Body of pancreas (tissue), 4 donors: ENCODE measurements around the gene PSEN1. TPM values are rescaled to one million over a fixed set of nuclear protein-coding genes. Genes with fewer than 3 reads are reported as not detected.

ENCODE experiments used
- ATAC-seq: fragments of 150-250 bp; one replicate; pipeline ENCODE4 v1.9.1; 2016
- DNase-seq, 4 donors: peaks; one replicate each; pipeline ENCODE4 v3.0.0-alpha.2; 2019
- H3K27ac ChIP-seq, 4 donors: fragments of 200-600 bp; sonication (generic); 1 replicate in 3 of 4; 2 replicates in 1 of 4; pipeline versions ENCODE4 v1.5.1 to v1.6.1; 2016 to 2019; ENCODE audit warnings: mild to moderate bottlenecking in 1 of 4, mixed read lengths in 1 of 4, moderate library complexity in 1 of 4
- H3K27me3 ChIP-seq, 2 donors: fragments of 200-600 bp; sonication (generic); one replicate each; pipeline ENCODE4 v1.6.0; 2016; ENCODE audit warnings: mild to moderate bottlenecking in 1 of 2
- H3K36me3 ChIP-seq, 2 donors: fragments of 200-600 bp; sonication (generic); replicated peaks in 1 of 2; 2 replicates each; pipeline ENCODE4 v1.5.1; 2016; ENCODE audit warnings: low read depth in 2 of 2; ENCODE audit not compliant: insufficient read depth in 1 of 2
- H3K4me1 ChIP-seq: fragments of 200-600 bp; sonication (generic); one replicate; pipeline ENCODE4 v1.6.0; 2016
- H3K4me3 ChIP-seq, 2 donors: fragments of 200-600 bp; sonication (generic); 1 replicate in 1 of 2; 2 replicates in 1 of 2; pipeline ENCODE4 v1.5.1; 2016 to 2019
- H3K9me3 ChIP-seq, 3 donors: fragments of 200-600 bp; sonication (generic); 1 replicate in 2 of 3; 2 replicates in 1 of 3; pipeline ENCODE4 v1.5.1; 2016
- POLR2A ChIP-seq, 3 donors: fragments of 450-650 bp; IDR thresholded peaks; one replicate each; pipeline ENCODE4 v1.6.1; 2016; ENCODE audit warnings: antibody characterized with exemption in 3 of 3, mild to moderate bottlenecking in 2 of 3
- WGBS, 2 donors: methylation state at CpG; one replicate each; pipeline ENCODE4 v1.1.5; 2017; 5-methylcytosine and 5-hydroxymethylcytosine counted together
- intact Hi-C: fragments of 100-400 bp; cut with DNase I; formaldehyde crosslinking; loops from one replicate; pipeline ENCODE4 v1.15.1; 2023
- total RNA-seq, 2 donors: library from RNA; depleted of rRNA; stranded (reverse); fragments of >200 nt; gene quantifications; one replicate each; pipeline ENCODE4 v1.1.0, GENCODE V29; 2016
- TF ChIP-seq, protein P1 (sequence below), 7 experiments: fragments of 450-650 bp in 4 of 7; fragments of 200-600 bp in 3 of 7; sonication (generic) in 3 of 7; IDR thresholded peaks; one replicate each; pipeline ENCODE4 v1.5.1; 2016 to 2019; ENCODE audit warnings: antibody characterized with exemption in 7 of 7

Gene PSEN1
- total RNA-seq, 2 donors from 2014 or later, result 14.2 to 21.8 TPM

DNA sequence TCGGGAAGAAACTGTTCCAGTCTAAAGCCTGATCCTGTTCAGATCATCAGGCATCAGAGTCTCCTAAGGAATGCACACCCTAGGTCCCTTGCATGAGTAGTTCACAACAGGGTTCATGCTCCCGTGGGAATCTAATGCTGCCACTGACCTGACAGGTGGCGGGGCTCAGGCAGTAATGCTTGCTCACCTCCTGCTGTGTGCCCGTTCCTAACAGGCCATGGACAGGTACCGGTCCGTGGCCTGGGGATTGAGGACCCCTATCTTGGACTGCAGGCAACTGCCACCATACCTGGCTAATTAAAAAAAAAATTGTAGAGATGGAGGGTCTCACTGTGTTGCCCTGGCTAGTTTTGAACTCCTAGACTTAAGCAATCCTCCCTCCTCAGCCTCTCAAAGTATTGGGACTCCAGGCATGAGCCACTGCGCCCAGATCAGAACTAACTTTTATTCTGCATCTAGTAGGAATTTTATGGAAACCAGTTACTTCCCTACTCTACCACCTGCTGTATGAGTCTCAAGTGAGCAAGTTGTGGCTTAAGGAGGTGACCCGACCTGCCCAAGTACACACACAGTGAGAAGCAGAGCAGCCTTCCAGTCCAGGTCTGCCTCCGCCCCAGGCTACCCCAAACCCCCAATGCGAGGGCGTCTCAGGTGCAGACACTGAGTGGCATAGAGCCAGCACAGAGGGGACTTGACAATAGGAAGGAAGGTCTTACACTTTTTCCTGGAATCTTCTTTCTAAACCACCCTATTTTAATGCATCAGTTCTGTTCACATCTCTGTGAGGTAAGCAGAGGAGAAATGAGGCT lies 98.5 kb downstream of the PSEN1 start:
- DNase-seq, result no peak
- no peak overlapping the region for H3K4me3 ChIP-seq
- H3K27ac ChIP-seq, result no peak overlapping the region
- H3K27me3 ChIP-seq, result peaks cover 0 to 18% of the 10 kb centered on the region in 2 donors
- H3K9me3 ChIP-seq, result no peaks in the 10 kb centered on the region
- peaks cover 26% of the 10 kb centered on the region for H3K4me1 ChIP-seq
- TF ChIP-seq, protein P1, sequence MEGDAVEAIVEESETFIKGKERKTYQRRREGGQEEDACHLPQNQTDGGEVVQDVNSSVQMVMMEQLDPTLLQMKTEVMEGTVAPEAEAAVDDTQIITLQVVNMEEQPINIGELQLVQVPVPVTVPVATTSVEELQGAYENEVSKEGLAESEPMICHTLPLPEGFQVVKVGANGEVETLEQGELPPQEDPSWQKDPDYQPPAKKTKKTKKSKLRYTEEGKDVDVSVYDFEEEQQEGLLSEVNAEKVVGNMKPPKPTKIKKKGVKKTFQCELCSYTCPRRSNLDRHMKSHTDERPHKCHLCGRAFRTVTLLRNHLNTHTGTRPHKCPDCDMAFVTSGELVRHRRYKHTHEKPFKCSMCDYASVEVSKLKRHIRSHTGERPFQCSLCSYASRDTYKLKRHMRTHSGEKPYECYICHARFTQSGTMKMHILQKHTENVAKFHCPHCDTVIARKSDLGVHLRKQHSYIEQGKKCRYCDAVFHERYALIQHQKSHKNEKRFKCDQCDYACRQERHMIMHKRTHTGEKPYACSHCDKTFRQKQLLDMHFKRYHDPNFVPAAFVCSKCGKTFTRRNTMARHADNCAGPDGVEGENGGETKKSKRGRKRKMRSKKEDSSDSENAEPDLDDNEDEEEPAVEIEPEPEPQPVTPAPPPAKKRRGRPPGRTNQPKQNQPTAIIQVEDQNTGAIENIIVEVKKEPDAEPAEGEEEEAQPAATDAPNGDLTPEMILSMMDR (IDR thresholded peaks at IDR 0.05), result no peak
- TF ChIP-seq POLR2A (IDR thresholded peaks at IDR 0.05), result no peak
- WGBS, 2 donors, result 68 to 90% methylated on average over 5 to 11 of the region's 11 CpGs
- no peaks in the 10 kb centered on the region for H3K36me3 ChIP-seq
- intact Hi-C loops, result no loop called here
- ATAC-seq, result no peak

DNA sequence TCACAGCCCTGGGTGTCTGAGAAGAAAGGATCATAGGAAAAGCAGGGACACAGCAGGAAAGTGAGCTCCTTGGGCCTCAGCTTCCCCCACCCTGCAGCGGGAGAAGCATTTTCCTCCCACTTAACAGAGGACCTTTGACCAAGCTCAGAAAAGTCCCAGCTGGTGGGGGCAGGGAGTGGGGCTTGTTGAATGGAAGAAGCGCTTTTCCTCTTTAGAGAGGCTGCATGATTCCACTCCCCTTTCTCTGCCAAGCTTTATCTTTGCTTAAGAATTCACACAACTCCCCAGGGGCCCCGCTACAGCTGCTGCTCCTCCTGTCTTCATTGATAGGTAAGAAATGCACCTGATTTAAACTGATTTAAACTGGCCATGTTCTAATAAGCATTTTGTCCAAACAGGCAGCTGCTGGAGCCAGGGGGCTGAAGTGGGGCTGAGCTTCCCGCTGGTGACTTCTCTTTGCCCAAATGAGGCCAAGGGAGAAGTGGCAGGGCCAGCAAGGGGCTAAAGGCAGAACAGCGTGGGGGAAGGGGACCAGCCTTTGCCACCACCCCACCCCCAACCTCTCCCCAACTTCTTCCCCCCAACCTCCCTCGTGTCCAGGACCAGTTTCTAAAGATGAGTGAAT lies 99.3 kb downstream of the PSEN1 start:
- no peaks in the 10 kb centered on the region for H3K36me3 ChIP-seq
- peaks cover 0 to 18% of the 10 kb centered on the region in 2 donors for H3K27me3 ChIP-seq
- H3K9me3 ChIP-seq, result no peaks in the 10 kb centered on the region
- TF ChIP-seq, protein P1 (IDR thresholded peaks at IDR 0.05), result no peak
- TF ChIP-seq POLR2A (IDR thresholded peaks at IDR 0.05), result no peak
- ATAC-seq (no peak), DNase-seq (no peak)
- WGBS, 2 donors, result 54 to 64% methylated on average over 6 of the region's 6 CpGs
- intact Hi-C loops, result no loop called here
- H3K4me1 ChIP-seq, result peaks cover 29% of the 10 kb centered on the region
- no peak overlapping the region for H3K27ac ChIP-seq
- no peak overlapping the region for H3K4me3 ChIP-seq

DNA sequence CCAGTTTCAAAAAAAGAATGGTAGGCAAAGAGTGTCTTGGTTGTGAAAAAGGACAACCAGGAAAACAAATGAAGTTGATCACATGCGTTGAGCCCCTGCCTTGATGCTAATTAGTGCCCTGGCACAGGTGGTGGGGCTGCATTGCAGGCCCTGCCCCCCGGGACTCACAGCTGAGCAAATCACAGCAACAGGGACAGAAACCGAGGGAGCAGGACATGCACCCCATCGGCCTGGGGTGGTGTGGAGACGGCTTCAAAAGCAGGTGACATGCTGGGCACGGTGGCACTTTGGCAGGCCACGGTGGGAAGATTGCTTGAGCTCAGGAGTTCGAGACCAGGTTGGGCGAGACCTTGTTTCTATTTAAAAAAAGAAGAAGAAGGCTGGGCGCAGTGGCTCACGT lies 99.8 kb downstream of the PSEN1 start:
- Histone ChIP-seq H3K27me3 (peaks cover 0 to 18% of the 10 kb centered on the region in 2 donors), H3K4me3 (no peak overlapping the region), H3K9me3 (no peaks in the 10 kb centered on the region), H3K36me3 (no peaks in the 10 kb centered on the region), H3K4me1 (peaks cover 29% of the 10 kb centered on the region), H3K27ac (no peak overlapping the region)
- no peak for TF ChIP-seq POLR2A (IDR thresholded peaks at IDR 0.05)
- TF ChIP-seq, protein P1 (IDR thresholded peaks at IDR 0.05), result no peak
- DNase-seq (no peak), ATAC-seq (no peak)
- intact Hi-C loops, result no loop called here
- 71 to 83% methylated on average over 11 of the region's 11 CpGs for WGBS, 2 donors

DNA sequence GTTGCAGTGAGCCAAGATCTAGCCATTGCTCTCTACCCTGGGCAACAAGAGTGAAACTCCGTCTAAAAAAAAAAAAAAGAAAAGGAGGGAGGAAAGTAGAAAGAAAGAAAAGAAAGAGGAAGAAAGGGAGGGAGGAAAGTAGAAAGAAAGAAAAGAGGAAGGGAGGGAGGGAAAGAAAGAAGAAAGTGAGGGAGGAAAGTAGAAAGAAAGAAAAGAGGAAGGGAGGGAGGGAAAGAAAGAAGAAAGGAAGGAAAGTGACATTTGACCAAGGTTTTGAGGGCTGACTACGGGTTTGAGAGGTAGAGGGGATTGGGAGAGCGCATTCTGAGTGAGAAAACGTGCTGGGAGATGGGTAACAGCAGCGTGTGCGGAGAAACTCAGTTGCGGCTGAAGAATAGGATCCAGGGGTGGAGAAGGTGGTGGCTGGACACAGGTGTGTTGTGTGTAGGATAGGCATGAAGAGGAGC lies 100.5 kb downstream of the PSEN1 start:
- WGBS, 2 donors, result 71 to 89% methylated on average over 6 of the region's 7 CpGs
- H3K9me3 ChIP-seq, result no peaks in the 10 kb centered on the region
- TF ChIP-seq, protein P1 (IDR thresholded peaks at IDR 0.05), result no peak
- no peak for TF ChIP-seq POLR2A (IDR thresholded peaks at IDR 0.05)
- ATAC-seq, result no peak
- H3K4me3 ChIP-seq, result no peak overlapping the region
- no peaks in the 10 kb centered on the region for H3K36me3 ChIP-seq
- H3K27ac ChIP-seq, result no peak overlapping the region
- H3K27me3 ChIP-seq, result peaks cover 0 to 18% of the 10 kb centered on the region in 2 donors
- H3K4me1 ChIP-seq, result peaks cover 29% of the 10 kb centered on the region
- no peak for DNase-seq
- intact Hi-C loops, result no loop called here
